Testis (tissue), 3 donors: ENCODE data around the gene SRXN1. TPM values are rescaled to one million over a fixed set of nuclear protein-coding genes. Genes with fewer than 3 reads are reported as not detected.

Experiments used
- DNase-seq: peaks from one replicate; pipeline ENCODE4 v3.0.0-alpha.2; 2019
- H3K27ac ChIP-seq, 2 donors: fragments of 200-600 bp; sonication (generic); one replicate each; pipeline ENCODE4 v1.5.1; 2019
- H3K27me3 ChIP-seq: fragments of 200-600 bp; sonication (generic); one replicate; pipeline ENCODE4 v1.5.1; 2019
- H3K36me3 ChIP-seq: fragments of 200-600 bp; sonication (generic); one replicate; pipeline ENCODE4 v1.5.1; 2017; ENCODE audit warnings: low read depth; ENCODE audit errors: missing control alignments
- H3K4me1 ChIP-seq: fragments of 200-600 bp; sonication (generic); one replicate; pipeline ENCODE4 v1.5.1; 2019
- H3K4me3 ChIP-seq, 2 donors: fragments of 200-600 bp; sonication (generic); one replicate each; pipeline ENCODE4 v1.5.1; 2017 to 2019
- H3K9me3 ChIP-seq: fragments of 200-600 bp; sonication (generic); one replicate; pipeline ENCODE4 v1.5.1; 2017
- CTCF ChIP-seq, 3 experiments: fragments of 450-650 bp in 2 of 3; fragments of 200-600 bp in 1 of 3; sonication (generic) in 1 of 3; IDR thresholded peaks; one replicate each; pipeline ENCODE4 v1.5.1; 2016 to 2019; ENCODE audit warnings: antibody characterized with exemption in 3 of 3, mild to moderate bottlenecking in 2 of 3, moderate library complexity in 1 of 3
- POLR2A ChIP-seq: fragments of 450-650 bp; IDR thresholded peaks from one replicate; pipeline ENCODE4 v1.6.1; 2017; ENCODE audit warnings: antibody characterized with exemption, mild to moderate bottlenecking, moderate library complexity
- WGBS, 2 donors: methylation state at CpG; one replicate each; pipeline ENCODE4 v1.1.5; 2018; 5-methylcytosine and 5-hydroxymethylcytosine counted together
- intact Hi-C: fragments of 100-400 bp; cut with DNase I; formaldehyde crosslinking; loops from one replicate; pipeline ENCODE4 v1.15.1; 2023; ENCODE audit warnings: low total_unique reads
- polyA plus RNA-seq: library from polyadenylated mRNA; stranded (reverse); fragments of 350-450 nt; fragmentation: Illumina TruSeq; extraction: RNeasy Lipid Tissue Mini Kit (QIAGEN cat#74804); gene quantifications from one replicate; pipeline ENCODE4 v1.2.3, GENCODE V29; 2014; ENCODE audit warnings: low read depth, low replicate concordance; ENCODE audit not compliant: insufficient read depth
- total RNA-seq, 2 donors: library from RNA; depleted of rRNA; stranded (reverse); fragments of >200 nt; gene quantifications; one replicate each; pipeline ENCODE4 v1.2.3, GENCODE V29; 2016

SRXN1 gene
- total and polyA plus RNA-seq, 3 donors from 2014 or later: 20.6 to 29.8 (median 26.9) TPM

GRCh38 chr20:684676-685319 lies 31.8 kb upstream of the SRXN1 start:
- Histone ChIP-seq H3K27me3 (no peaks in the 10 kb centered on the region), H3K27ac (no peak overlapping the region), H3K9me3 (no peaks in the 10 kb centered on the region), H3K4me1 (no peaks in the 10 kb centered on the region), H3K36me3 (no peaks in the 10 kb centered on the region), H3K4me3 (no peak overlapping the region)
- intact Hi-C loops: no loop called here
- WGBS, 2 donors: 65 to 87% methylated on average over 4 of the region's 4 CpGs
- no peak for DNase-seq
- TF ChIP-seq POLR2A: no peak
- no peak for TF ChIP-seq CTCF (IDR thresholded peaks at IDR 0.05)

- Histone ChIP-seq H3K4me3 (no peak overlapping the region), H3K4me1 (no peaks in the 10 kb centered on the region), H3K9me3 (no peaks in the 10 kb centered on the region), H3K36me3 (no peaks in the 10 kb centered on the region), H3K27ac (no peak overlapping the region), H3K27me3 (no peaks in the 10 kb centered on the region)
- 69 to 86% methylated on average over 1 of the region's 1 CpG for WGBS, 2 donors
- TF ChIP-seq CTCF (IDR thresholded peaks at IDR 0.05) (no peak), POLR2A (no peak)
- intact Hi-C loops: no loop called here
- DNase-seq: no peak
Measured at GRCh38 chr20:682123-682522, 29.1 kb upstream of the SRXN1 start.

GRCh38 chr20:680638-681187 lies 27.7 kb upstream of the SRXN1 start:
- Histone ChIP-seq H3K27ac (no peak overlapping the region), H3K36me3 (no peaks in the 10 kb centered on the region), H3K27me3 (no peaks in the 10 kb centered on the region), H3K4me1 (peaks cover 6% of the 10 kb centered on the region), H3K9me3 (no peaks in the 10 kb centered on the region), H3K4me3 (no peak overlapping the region)
- TF ChIP-seq CTCF (IDR thresholded peaks at IDR 0.05): no peak
- TF ChIP-seq POLR2A: no peak
- intact Hi-C loops: no loop called here
- no peak for DNase-seq
- WGBS, 2 donors: 84 to 92% methylated on average over 2 of the region's 2 CpGs

GRCh38 chr20:677957-678356 lies 25.0 kb upstream of the SRXN1 start:
- Histone ChIP-seq H3K36me3 (no peaks in the 10 kb centered on the region), H3K27me3 (no peaks in the 10 kb centered on the region), H3K4me1 (peaks cover 9% of the 10 kb centered on the region), H3K27ac (no peak overlapping the region), H3K4me3 (no peak overlapping the region), H3K9me3 (no peaks in the 10 kb centered on the region)
- no peak for DNase-seq
- TF ChIP-seq CTCF (IDR thresholded peaks at IDR 0.05) (no peak), POLR2A (no peak)
- intact Hi-C loops: loop anchor here (5.0 kb wide), 1 partner anchor 284 kb away; no protein-coding TSS in a partner anchor
- WGBS, 2 donors: 91 to 93% methylated on average over 5 of the region's 5 CpGs

GRCh38 chr20:676967-677366 lies 24.0 kb upstream of the SRXN1 start:
- no peak for TF ChIP-seq POLR2A
- TF ChIP-seq CTCF (IDR thresholded peaks at IDR 0.05): no peak
- Histone ChIP-seq H3K4me1 (peaks cover 9% of the 10 kb centered on the region), H3K9me3 (no peaks in the 10 kb centered on the region), H3K27me3 (no peaks in the 10 kb centered on the region), H3K36me3 (no peaks in the 10 kb centered on the region), H3K4me3 (no peak overlapping the region), H3K27ac (no peak overlapping the region)
- intact Hi-C loops: loop anchor here (5.0 kb wide), 1 partner anchor 285 kb away; no protein-coding TSS in a partner anchor
- DNase-seq: no peak
- WGBS, 2 donors: 55 to 88% methylated on average over 1 to 3 of the region's 3 CpGs
